ENCODE results near the gene GNG13. TPM values are rescaled to one million over a fixed set of nuclear protein-coding genes. Genes with fewer than 3 reads are reported as not detected.

GNG13 gene
- total RNA-seq, 1 donor from 2014 or later: not detected

- peaks cover 7% of the 10 kb centered on the region for H3K27me3 Mint-ChIP-seq
- H3K27ac Mint-ChIP-seq: no peak overlapping the region
- no peaks in the 10 kb centered on the region for H3K9me3 Mint-ChIP-seq (ENCODE audit: low read depth)
- TF ChIP-seq CTCF (IDR thresholded peaks at IDR 0.05; ENCODE audit: unreplicated experiment): no peak
- no peak for DNase-seq (ENCODE audit: low spot score, unreplicated experiment)
- H3K4me1 Mint-ChIP-seq (ENCODE audit: low read depth): no peaks in the 10 kb centered on the region
- H3K36me3 Mint-ChIP-seq (ENCODE audit: insufficient read depth): peaks cover 4% of the 10 kb centered on the region
- H3K4me3 Mint-ChIP-seq (ENCODE audit: low read depth): no peak overlapping the region
Observed at GRCh38 chr16:797120-797420, 3.5 kb downstream of the GNG13 start.

- H3K4me3 Mint-ChIP-seq (ENCODE audit: low read depth): no peak overlapping the region
- no peaks in the 10 kb centered on the region for H3K4me1 Mint-ChIP-seq (ENCODE audit: low read depth)
- peaks cover 4% of the 10 kb centered on the region for H3K27me3 Mint-ChIP-seq
- H3K9me3 Mint-ChIP-seq (ENCODE audit: low read depth): no peaks in the 10 kb centered on the region
- DNase-seq (ENCODE audit: low spot score, unreplicated experiment): no peak
- H3K27ac Mint-ChIP-seq: no peak overlapping the region
- no peak for TF ChIP-seq CTCF (IDR thresholded peaks at IDR 0.05; ENCODE audit: unreplicated experiment)
- peaks cover 6% of the 10 kb centered on the region for H3K36me3 Mint-ChIP-seq (ENCODE audit: insufficient read depth)
Observed at GRCh38 chr16:796296-797119, 4.0 kb downstream of the GNG13 start.

GRCh38 chr16:795580-796229, 4.8 kb downstream of the GNG13 start:
- no peak for DNase-seq (ENCODE audit: low spot score, unreplicated experiment)
- no peaks in the 10 kb centered on the region for H3K27me3 Mint-ChIP-seq
- no peak overlapping the region for H3K27ac Mint-ChIP-seq
- no peak for TF ChIP-seq CTCF (IDR thresholded peaks at IDR 0.05; ENCODE audit: unreplicated experiment)
- no peak overlapping the region for H3K4me3 Mint-ChIP-seq (ENCODE audit: low read depth)
- no peaks in the 10 kb centered on the region for H3K4me1 Mint-ChIP-seq (ENCODE audit: low read depth)
- no peaks in the 10 kb centered on the region for H3K9me3 Mint-ChIP-seq (ENCODE audit: low read depth)
- H3K36me3 Mint-ChIP-seq (ENCODE audit: insufficient read depth): peaks cover 9% of the 10 kb centered on the region

- no peak overlapping the region for H3K4me3 Mint-ChIP-seq (ENCODE audit: low read depth)
- DNase-seq (ENCODE audit: low spot score, unreplicated experiment): no peak
- H3K36me3 Mint-ChIP-seq (ENCODE audit: insufficient read depth): peaks cover 9% of the 10 kb centered on the region
- TF ChIP-seq CTCF (IDR thresholded peaks at IDR 0.05; ENCODE audit: unreplicated experiment): no peak
- no peaks in the 10 kb centered on the region for H3K27me3 Mint-ChIP-seq
- no peak overlapping the region for H3K27ac Mint-ChIP-seq
- no peaks in the 10 kb centered on the region for H3K9me3 Mint-ChIP-seq (ENCODE audit: low read depth)
- H3K4me1 Mint-ChIP-seq (ENCODE audit: low read depth): no peaks in the 10 kb centered on the region
Observed at GRCh38 chr16:794853-795466, 5.6 kb downstream of the GNG13 start.

- DNase-seq (ENCODE audit: low spot score, unreplicated experiment): no peak
- H3K27me3 Mint-ChIP-seq: no peaks in the 10 kb centered on the region
- no peak overlapping the region for H3K27ac Mint-ChIP-seq
- no peak for TF ChIP-seq CTCF (IDR thresholded peaks at IDR 0.05; ENCODE audit: unreplicated experiment)
- H3K36me3 Mint-ChIP-seq (ENCODE audit: insufficient read depth): peaks cover 9% of the 10 kb centered on the region
- no peaks in the 10 kb centered on the region for H3K4me1 Mint-ChIP-seq (ENCODE audit: low read depth)
- no peak overlapping the region for H3K4me3 Mint-ChIP-seq (ENCODE audit: low read depth)
- H3K9me3 Mint-ChIP-seq (ENCODE audit: low read depth): no peaks in the 10 kb centered on the region
Observed at GRCh38 chr16:794091-794822, 6.3 kb downstream of the GNG13 start.
